Activated T-helper 2 cell treated with anti-CD3 and anti-CD28 coated beads, Interferon-gamma antibody, Interleukin-2, Interleukin-4, amounts not matched to agents 10 μg/mL and 5 μg/mL and 100 μg/mL, durations not matched to agents 14 hours and 24 hours and 36 hours (primary cell): ENCODE data around the gene ALK. TPM values are rescaled to one million over a fixed set of nuclear protein-coding genes. Genes with fewer than 3 reads are reported as not detected.

Experiments used
- DNase-seq: peaks from one replicate; pipeline ENCODE4 v3.0.0; 2021; ENCODE audit warnings: low spot score
- H3K27ac Mint-ChIP-seq: one replicate; pipeline ENCODE4 v1.8.0; 2021; ENCODE audit warnings: mixed read lengths
- H3K27me3 Mint-ChIP-seq: one replicate; pipeline ENCODE4 v1.8.0; 2021; ENCODE audit warnings: low read depth, mixed read lengths
- H3K36me3 Mint-ChIP-seq: one replicate; pipeline ENCODE4 v1.8.0; 2021; ENCODE audit warnings: low read depth, mixed read lengths
- H3K4me1 Mint-ChIP-seq: one replicate; pipeline ENCODE4 v1.8.0; 2021; ENCODE audit warnings: low read depth, mixed read lengths
- H3K4me3 Mint-ChIP-seq: one replicate; pipeline ENCODE4 v1.8.0; 2021; ENCODE audit warnings: low read depth, mild to moderate bottlenecking, moderate library complexity, mixed read lengths
- H3K9me3 Mint-ChIP-seq: one replicate; pipeline ENCODE4 v1.8.0; 2021; ENCODE audit warnings: mixed read lengths
- intact Hi-C: fragments of 100-400 bp; cut with micrococcal nuclease; formaldehyde crosslinking; loops from one replicate; pipeline ENCODE4 v1.15.1; 2023
- total RNA-seq: library from RNA; stranded (reverse); gene quantifications from 2 replicates; pipeline ENCODE4 v1.2.3, GENCODE V29; 2022

ALK gene
- total RNA-seq, result not detected in 2 replicates

DNA sequence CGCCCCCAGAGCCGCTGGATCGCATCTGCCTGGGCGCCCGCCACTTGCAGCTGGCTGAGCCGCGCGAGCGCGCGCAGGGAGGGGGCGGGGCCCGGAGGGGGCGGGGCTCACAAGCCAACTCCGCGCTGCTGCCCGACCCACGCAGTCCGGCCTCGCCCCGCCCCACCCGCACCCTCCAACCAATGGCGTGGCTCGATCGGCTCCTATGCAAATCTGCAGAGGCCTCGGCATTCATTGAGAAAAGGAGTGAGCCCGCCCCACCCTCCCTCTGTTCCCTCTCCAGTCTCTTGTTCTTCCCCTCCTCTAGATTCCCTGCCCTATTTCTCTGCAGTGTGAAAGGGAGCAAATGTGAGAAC is at the start of gene ALK:
Gene ALK, minus strand, starts transcription at position 27 of the 356 bp plus-strand sequence. CDS start 927 bp downstream, outside the sequence.
- Mint-ChIP-seq H3K36me3 (no peaks in the 10 kb centered on the region), H3K4me3 (no peak within 1 kb of the TSS), H3K9me3 (no peaks in the 10 kb centered on the region), H3K27me3 (peaks cover 42% of the 10 kb centered on the region), H3K27ac (no peak within 1 kb of the TSS), H3K4me1 (no peaks in the 10 kb centered on the region)
- peak; percentile 41 for DNase-seq
- intact Hi-C loops, result no loop called here

DNA sequence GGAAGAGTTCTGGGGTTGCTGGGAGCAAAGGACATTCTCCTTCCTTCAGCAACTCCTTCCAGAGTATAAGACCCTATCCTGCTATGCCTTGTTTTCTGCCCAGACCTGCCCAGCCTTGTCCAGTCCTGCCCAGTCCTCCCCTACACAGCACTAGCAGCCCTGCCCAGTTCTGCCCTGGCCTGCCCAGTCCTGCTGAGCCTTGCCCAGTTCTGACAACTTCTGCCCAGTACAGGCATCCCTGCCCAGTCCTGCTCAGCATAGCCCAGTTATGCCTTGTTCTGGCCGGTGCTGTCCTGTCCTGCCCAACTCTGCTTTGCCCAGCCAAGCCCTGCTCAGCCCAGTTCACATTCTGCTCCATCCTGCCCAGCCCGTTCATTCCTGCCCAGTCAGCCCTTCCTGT is 44.9 kb upstream of the ALK start:
- no peak overlapping the region for H3K4me3 Mint-ChIP-seq
- intact Hi-C loops, result no loop called here

DNA sequence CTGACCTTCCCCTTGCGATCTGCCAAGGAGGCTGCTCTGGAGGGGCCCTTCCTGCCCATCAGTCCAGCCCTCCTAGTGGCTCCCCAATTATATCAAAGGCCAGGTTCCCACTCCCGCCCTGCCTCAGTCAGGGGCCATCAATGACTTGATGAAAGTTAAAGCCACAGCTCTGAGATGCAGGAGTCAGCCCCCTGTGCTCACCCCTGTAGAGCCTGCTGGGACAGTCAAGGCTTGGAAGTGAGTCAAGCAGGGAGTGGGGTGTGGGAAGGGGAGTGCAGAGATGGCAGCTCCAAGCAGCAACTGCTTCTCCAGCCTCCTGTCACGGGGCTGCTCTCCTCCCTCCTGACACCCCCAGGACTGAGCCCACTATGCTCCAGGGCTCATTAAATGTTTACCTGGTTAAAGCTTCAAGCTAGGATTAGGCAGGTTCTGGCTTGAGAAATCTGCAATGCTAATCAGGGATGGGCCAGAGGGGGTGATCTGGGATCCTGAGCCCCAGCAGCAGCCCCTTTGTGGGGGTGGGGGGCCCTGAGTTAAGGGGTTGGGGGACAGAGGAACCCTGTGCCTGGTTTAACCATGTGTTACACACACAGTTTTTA is 42.7 kb upstream of the ALK start:
- DNase-seq, result no peak
- Mint-ChIP-seq H3K27me3 (peaks cover 16% of the 10 kb centered on the region), H3K36me3 (no peaks in the 10 kb centered on the region), H3K4me1 (no peaks in the 10 kb centered on the region), H3K9me3 (no peaks in the 10 kb centered on the region), H3K4me3 (no peak overlapping the region), H3K27ac (no peak overlapping the region)
- intact Hi-C loops, result no loop called here

More for the DNA sequence above, 44.9 kb upstream of the ALK start:
- Mint-ChIP-seq H3K27ac (no peak overlapping the region), H3K4me1 (no peaks in the 10 kb centered on the region), H3K36me3 (no peaks in the 10 kb centered on the region), H3K9me3 (no peaks in the 10 kb centered on the region), H3K27me3 (peaks cover 12% of the 10 kb centered on the region)
- no peak for DNase-seq

DNA sequence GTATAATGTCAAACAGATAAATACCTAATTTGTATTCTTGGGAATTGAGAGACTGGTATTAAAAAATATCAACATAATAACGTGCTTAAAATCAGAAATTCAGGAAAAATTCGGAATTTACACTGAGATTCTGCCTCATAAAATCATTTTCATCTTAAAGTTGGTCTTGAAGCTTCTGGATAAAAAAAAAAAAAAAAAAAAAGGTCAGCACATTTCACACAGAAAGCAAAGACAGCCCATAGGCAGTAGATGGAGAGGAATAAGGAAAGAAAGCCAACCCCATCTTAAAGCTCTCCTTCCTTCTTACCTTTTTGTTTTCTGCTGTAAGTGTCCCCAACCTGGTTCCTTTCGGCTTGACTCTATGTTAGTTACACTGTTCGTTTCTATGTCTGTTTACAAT is 41.5 kb upstream of the ALK start:
- H3K4me3 Mint-ChIP-seq, result no peak overlapping the region
- DNase-seq, result no peak
- H3K27ac Mint-ChIP-seq, result no peak overlapping the region
- H3K9me3 Mint-ChIP-seq, result no peaks in the 10 kb centered on the region
- intact Hi-C loops, result no loop called here
- peaks cover 20% of the 10 kb centered on the region for H3K27me3 Mint-ChIP-seq
- no peaks in the 10 kb centered on the region for H3K36me3 Mint-ChIP-seq
- no peaks in the 10 kb centered on the region for H3K4me1 Mint-ChIP-seq

DNA sequence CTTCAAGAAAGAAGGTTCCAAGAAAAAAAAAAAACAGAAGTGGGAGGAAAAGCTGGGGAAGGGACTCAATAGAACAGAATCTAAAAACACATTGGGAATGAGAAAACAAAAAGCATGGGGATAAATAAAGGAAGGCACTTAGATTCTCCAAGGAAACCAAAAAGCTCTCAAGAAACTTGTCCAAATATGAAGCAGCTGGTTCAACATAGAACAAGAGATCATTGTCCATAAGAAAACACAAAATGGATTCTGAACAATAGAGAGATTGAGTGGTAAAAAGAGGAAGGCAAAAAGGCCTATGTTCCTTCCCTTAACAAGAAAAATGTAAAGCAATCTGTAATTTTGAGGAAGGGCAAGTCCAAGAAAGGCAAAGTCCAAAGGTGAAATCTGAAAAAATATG is 32.9 kb upstream of the ALK start:
- no peaks in the 10 kb centered on the region for H3K9me3 Mint-ChIP-seq
- no peak overlapping the region for H3K4me3 Mint-ChIP-seq
- H3K27ac Mint-ChIP-seq, result no peak overlapping the region
- intact Hi-C loops, result no loop called here
- no peaks in the 10 kb centered on the region for H3K4me1 Mint-ChIP-seq
- H3K27me3 Mint-ChIP-seq, result peaks cover 11% of the 10 kb centered on the region
- DNase-seq, result no peak
- no peaks in the 10 kb centered on the region for H3K36me3 Mint-ChIP-seq

DNA sequence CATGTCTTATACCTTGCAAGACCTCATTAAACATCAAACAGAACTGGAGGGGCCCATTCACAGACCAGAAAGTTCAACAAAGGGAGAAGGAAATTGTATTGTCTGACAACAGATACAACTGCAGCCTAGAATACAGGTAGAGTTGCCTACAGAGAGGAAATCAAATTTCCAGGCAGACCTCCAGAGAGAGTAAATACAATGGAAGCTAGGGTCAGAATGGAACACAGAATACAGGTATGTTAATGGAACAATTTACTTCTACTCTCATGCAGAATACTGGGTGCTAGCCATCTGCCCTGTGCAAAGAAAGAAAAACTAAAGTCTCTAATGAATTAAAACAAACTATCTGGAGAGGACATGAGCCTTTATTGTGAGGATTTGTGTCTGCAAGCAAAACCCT is 31.6 kb upstream of the ALK start:
- H3K4me1 Mint-ChIP-seq, result no peaks in the 10 kb centered on the region
- intact Hi-C loops, result no loop called here
- no peaks in the 10 kb centered on the region for H3K36me3 Mint-ChIP-seq
- no peaks in the 10 kb centered on the region for H3K9me3 Mint-ChIP-seq
- H3K4me3 Mint-ChIP-seq, result no peak overlapping the region
- H3K27ac Mint-ChIP-seq, result no peak overlapping the region
- DNase-seq, result no peak
- peaks cover 7% of the 10 kb centered on the region for H3K27me3 Mint-ChIP-seq

DNA sequence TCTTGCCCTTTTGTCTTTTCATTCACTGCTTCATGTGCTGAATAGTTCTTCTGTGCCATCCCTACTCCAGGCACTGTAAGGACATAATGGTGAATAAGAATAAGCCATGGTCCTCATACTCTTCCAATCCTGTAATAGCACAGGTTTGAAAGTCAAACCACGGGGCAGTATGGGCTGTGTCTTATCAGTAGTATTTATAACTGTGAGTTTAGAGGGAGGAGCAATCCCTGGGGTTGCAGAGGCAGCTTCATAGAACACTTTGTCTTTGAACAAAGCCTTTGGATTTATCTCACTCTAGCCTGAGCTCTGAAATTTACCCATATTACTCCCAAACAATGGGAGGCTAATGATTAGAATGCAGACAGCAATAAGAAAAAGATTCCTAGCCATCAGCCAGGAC is 30.2 kb upstream of the ALK start:
- H3K9me3 Mint-ChIP-seq, result no peaks in the 10 kb centered on the region
- peaks cover 7% of the 10 kb centered on the region for H3K27me3 Mint-ChIP-seq
- intact Hi-C loops, result no loop called here

DNA sequence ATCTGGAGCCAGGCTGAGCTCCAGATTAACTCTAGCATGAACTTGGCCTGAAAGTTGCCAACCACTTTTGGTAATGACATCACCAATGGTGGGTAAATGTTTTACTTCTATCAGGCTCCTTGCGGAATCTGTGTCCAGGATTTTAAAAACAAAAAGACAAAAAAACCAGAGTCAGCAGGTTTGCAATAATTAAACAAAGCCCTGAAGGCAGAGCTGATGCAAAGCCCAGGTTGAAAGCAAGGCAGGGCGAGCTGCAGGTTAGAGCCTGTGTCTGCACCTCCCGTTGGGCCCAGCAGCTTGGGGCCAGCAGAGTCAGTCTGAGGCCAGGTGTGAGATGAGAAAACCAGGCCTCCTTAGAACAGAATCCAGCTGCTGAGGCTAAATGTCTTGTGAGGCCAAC is 29.1 kb upstream of the ALK start:
- no peak for DNase-seq
- intact Hi-C loops, result no loop called here
- H3K27ac Mint-ChIP-seq, result no peak overlapping the region
- H3K27me3 Mint-ChIP-seq, result peaks cover 2% of the 10 kb centered on the region
- no peaks in the 10 kb centered on the region for H3K36me3 Mint-ChIP-seq
- H3K4me3 Mint-ChIP-seq, result no peak overlapping the region
- no peaks in the 10 kb centered on the region for H3K9me3 Mint-ChIP-seq
- no peaks in the 10 kb centered on the region for H3K4me1 Mint-ChIP-seq

More for the DNA sequence above, 30.2 kb upstream of the ALK start:
- no peak for DNase-seq
- Mint-ChIP-seq H3K4me1 (no peaks in the 10 kb centered on the region), H3K4me3 (no peak overlapping the region), H3K27ac (no peak overlapping the region), H3K36me3 (no peaks in the 10 kb centered on the region)

DNA sequence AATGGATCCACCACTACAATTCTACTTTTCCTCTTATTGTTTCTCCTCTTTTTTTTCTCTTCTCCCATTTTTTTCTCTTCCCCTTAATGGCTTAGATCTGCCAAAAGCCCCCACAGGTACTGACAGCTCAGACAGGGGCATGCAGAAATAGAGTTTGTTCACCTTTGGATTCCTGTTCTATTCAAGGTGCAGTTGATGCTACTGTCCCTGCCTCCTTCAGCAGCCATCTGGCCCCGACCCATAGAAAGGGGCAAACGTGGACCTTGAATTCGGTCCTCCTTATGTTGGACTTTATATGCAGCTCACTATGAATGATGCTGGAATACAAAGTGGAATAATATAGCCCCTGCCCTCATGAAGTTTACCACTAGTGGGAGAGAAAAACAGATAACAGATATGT is 27.7 kb upstream of the ALK start:
- H3K9me3 Mint-ChIP-seq, result no peaks in the 10 kb centered on the region
- H3K36me3 Mint-ChIP-seq, result no peaks in the 10 kb centered on the region
- no peak overlapping the region for H3K4me3 Mint-ChIP-seq
- no peak for DNase-seq
- H3K27me3 Mint-ChIP-seq, result no peaks in the 10 kb centered on the region
- H3K27ac Mint-ChIP-seq, result no peak overlapping the region
- no peaks in the 10 kb centered on the region for H3K4me1 Mint-ChIP-seq
- intact Hi-C loops, result no loop called here

DNA sequence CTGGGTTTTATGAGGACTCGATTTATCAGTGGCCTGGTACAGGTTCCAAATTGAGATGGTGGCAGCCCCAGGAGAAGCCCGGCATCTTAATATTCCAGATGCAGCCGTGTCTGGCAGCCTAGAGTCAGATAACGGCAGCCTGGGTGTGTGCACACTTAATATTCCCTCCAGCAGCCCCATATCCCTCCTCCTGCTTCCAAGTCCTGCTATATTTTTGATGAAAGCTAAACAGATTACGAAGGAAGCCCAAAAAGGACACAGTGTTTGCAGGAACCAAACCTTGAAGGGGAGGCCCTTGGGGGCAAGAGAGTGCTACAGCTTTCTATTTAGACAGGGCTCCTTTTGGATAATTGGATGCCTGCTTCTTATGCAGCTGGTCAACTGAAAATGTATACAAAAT is 25.1 kb upstream of the ALK start:
- Mint-ChIP-seq H3K36me3 (no peaks in the 10 kb centered on the region), H3K27ac (no peak overlapping the region), H3K4me1 (no peaks in the 10 kb centered on the region), H3K27me3 (no peaks in the 10 kb centered on the region), H3K4me3 (no peak overlapping the region), H3K9me3 (no peaks in the 10 kb centered on the region)
- no peak for DNase-seq
- intact Hi-C loops, result no loop called here

DNA sequence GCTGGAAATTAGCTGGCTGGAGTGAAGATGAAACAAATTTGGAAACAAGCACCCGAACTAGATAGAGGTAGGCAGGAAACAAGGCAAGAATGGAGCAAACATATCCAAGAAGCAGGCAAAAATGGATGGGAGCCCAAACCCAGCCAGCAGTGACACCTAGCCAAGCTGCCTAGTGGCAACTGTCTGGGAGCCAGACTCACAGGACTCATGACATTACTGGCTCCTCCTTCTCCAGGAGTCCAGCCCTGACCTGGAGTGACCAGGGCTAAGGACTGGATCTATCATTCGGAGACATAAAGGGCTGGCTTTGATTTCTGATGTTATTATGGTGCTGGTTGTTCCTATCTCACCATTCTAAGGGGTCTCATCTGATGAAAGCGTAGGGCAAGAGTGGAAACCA is 21.3 kb upstream of the ALK start:
- no peaks in the 10 kb centered on the region for H3K36me3 Mint-ChIP-seq
- H3K9me3 Mint-ChIP-seq, result no peaks in the 10 kb centered on the region
- H3K4me1 Mint-ChIP-seq, result no peaks in the 10 kb centered on the region
- H3K27ac Mint-ChIP-seq, result no peak overlapping the region
- DNase-seq, result no peak
- H3K4me3 Mint-ChIP-seq, result no peak overlapping the region
- H3K27me3 Mint-ChIP-seq, result no peaks in the 10 kb centered on the region
- intact Hi-C loops, result no loop called here

DNA sequence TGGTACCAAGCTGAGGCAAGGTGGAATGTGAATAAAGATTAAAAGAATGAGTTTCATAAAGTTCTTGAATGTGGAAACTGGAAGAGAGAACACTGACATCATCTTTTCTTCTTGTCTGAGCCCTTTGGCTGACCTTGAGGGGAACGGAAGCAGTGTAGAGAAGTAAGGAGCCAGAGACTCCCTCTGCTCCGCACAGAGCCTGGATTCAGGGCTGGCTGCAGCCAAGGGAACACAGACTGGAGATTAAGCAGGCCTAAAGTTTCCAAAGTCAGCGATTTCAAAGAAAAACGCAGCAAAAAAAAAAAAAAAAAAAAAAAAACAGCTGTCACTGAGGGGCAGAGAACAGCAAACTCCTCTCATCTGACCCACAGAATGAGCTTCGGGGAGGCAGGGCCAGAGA is 19.3 kb upstream of the ALK start:
- no peaks in the 10 kb centered on the region for H3K36me3 Mint-ChIP-seq
- H3K9me3 Mint-ChIP-seq, result no peaks in the 10 kb centered on the region
- H3K27ac Mint-ChIP-seq, result no peak overlapping the region
- no peaks in the 10 kb centered on the region for H3K4me1 Mint-ChIP-seq
- DNase-seq, result no peak
- H3K27me3 Mint-ChIP-seq, result peaks cover 1% of the 10 kb centered on the region
- intact Hi-C loops, result no loop called here
- H3K4me3 Mint-ChIP-seq, result no peak overlapping the region

DNA sequence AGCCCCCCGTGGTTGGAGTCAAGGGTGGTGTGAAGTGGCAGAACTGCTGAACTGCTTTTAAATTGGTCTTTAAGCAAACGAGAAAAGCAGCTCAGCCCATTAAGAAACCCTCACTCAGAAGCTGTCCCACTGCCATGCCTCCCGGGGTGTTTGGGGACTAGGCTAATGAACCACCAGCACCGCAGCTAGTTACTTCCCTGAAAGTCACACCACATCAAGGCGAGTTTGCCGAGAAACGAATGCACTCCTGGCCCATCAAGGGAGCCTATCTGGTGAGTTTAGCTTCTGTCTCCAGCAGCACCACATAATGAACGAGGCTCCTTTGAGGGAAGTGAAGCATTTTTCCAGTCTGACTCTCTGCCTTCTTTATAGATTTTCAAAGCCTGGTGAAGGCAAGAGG is 14.6 kb upstream of the ALK start:
- DNase-seq, result no peak
- Mint-ChIP-seq H3K4me3 (no peak overlapping the region), H3K9me3 (no peaks in the 10 kb centered on the region), H3K27me3 (peaks cover 1% of the 10 kb centered on the region), H3K36me3 (no peaks in the 10 kb centered on the region), H3K4me1 (no peaks in the 10 kb centered on the region), H3K27ac (no peak overlapping the region)
- intact Hi-C loops, result no loop called here

DNA sequence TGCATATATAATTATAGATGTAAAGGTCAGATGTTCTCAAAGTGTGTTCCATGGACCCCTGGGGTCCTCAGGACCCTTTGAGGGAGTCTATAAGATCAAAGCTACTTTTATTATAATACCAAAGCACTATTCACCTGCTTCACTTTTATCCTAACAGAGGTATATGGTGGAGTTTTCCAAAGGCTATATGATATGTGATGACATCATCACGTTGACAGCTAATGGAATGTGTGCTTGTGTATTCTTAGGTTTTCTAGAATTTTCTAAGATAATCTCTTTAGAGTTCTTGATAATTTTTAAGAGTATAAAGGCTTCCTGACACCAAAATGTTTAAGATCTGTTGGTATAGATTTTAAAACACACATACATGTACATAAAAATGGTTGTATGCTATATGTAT is 10.4 kb upstream of the ALK start:
- DNase-seq, result no peak
- Mint-ChIP-seq H3K9me3 (no peaks in the 10 kb centered on the region), H3K4me1 (no peaks in the 10 kb centered on the region), H3K27me3 (no peaks in the 10 kb centered on the region), H3K36me3 (no peaks in the 10 kb centered on the region), H3K4me3 (no peak overlapping the region), H3K27ac (no peak overlapping the region)
- intact Hi-C loops, result no loop called here
